B cell (primary cell): ENCODE results near the gene NEU2. TPM values are rescaled to one million over a fixed set of nuclear protein-coding genes. Genes with fewer than 3 reads are reported as not detected.

Experiments
- ATAC-seq: fragments of 200-7000 bp; cut with Tn5 transposase; one replicate; pipeline ENCODE4 v1.10.0; 2021; ENCODE audit warnings: low read depth, mild to moderate bottlenecking, moderate number of reproducible peaks, moderate library complexity
- CTCF ChIA-PET: fragments of 350-600 bp; sonication (Branson Sonifier 250); formaldehyde crosslinking; loops from one replicate; lab custom pipeline; 2021; ENCODE audit warnings: antibody characterized with exemption, inconsistent platforms; lab: Charles Lee
- POLR2A ChIA-PET: fragments of 350-600 bp; sonication (Branson Sonifier 250); formaldehyde crosslinking; loops from one replicate; lab custom pipeline; 2021; ENCODE audit warnings: antibody characterized with exemption; lab: Charles Lee
- DNase-seq: peaks from one replicate; pipeline ENCODE4 v3.0.0; 2013
- H2AFZ ChIP-seq: 2 replicates; pipeline ENCODE4 v1.6.1; 2012; ENCODE audit warnings: mild to moderate bottlenecking, low read depth, low read length; ENCODE audit not compliant: insufficient read depth, poor library complexity, severe bottlenecking
- H3K27ac ChIP-seq, 2 donors: 1 replicate in 1 of 2; 2 replicates in 1 of 2; pipeline ENCODE4 v1.5.1; 2012 to 2013; ENCODE audit warnings: low read length in 2 of 2, mild to moderate bottlenecking in 2 of 2, moderate library complexity in 1 of 2
- H3K27me3 ChIP-seq, 4 experiments: fragments of 200-600 bp in 1 of 4; sonication (generic) in 1 of 4; replicated peaks in 1 of 4; 1 replicate in 2 of 4; 2 replicates in 2 of 4; pipeline versions ENCODE4 v1.6.1 to v1.7.0; 2013 to 2016; ENCODE audit warnings: low read length in 3 of 4, mild to moderate bottlenecking in 2 of 4, mixed read lengths in 1 of 4, moderate library complexity in 1 of 4; ENCODE audit not compliant: insufficient read depth in 4 of 4, control insufficient read depth in 3 of 4; ENCODE audit errors: control extremely low read depth in 1 of 4
- H3K36me3 ChIP-seq, 2 experiments: replicated peaks in 1 of 2; 1 replicate in 1 of 2; 2 replicates in 1 of 2; pipeline versions ENCODE4 v1.6.1 to v1.7.1; 2013; ENCODE audit warnings: low read length in 1 of 2; ENCODE audit not compliant: insufficient read depth in 2 of 2, control insufficient read depth in 1 of 2; ENCODE audit errors: control extremely low read depth in 1 of 2, extremely low read depth in 1 of 2
- H3K4me1 ChIP-seq, 2 donors: fragments of 200-600 bp in 1 of 2; sonication (generic) in 1 of 2; 1 replicate in 1 of 2; 2 replicates in 1 of 2; pipeline versions ENCODE4 v1.5.1 to v1.6.1; 2013 to 2017; ENCODE audit warnings: low read length in 2 of 2; ENCODE audit not compliant: control insufficient read depth in 2 of 2, insufficient read depth in 2 of 2
- H3K4me2 ChIP-seq: replicated peaks from 2 replicates; pipeline ENCODE3; 2012; ENCODE audit warnings: mild to moderate bottlenecking, low read depth, low read length; ENCODE audit not compliant: poor library complexity, severe bottlenecking
- H3K4me3 ChIP-seq, 5 experiments: fragments of 200-600 bp in 1 of 5; sonication (generic) in 1 of 5; 1 replicate in 3 of 5; 2 replicates in 2 of 5; pipeline versions ENCODE4 v1.5.1 to v1.7.0; 2011 to 2016; ENCODE audit warnings: low read length in 4 of 5, mild to moderate bottlenecking in 4 of 5, low read depth in 2 of 5, control low read depth in 1 of 5, moderate library complexity in 1 of 5; ENCODE audit not compliant: insufficient read depth in 1 of 5; ENCODE audit errors: control extremely low read depth in 1 of 5, extremely low read depth in 1 of 5
- H3K79me2 ChIP-seq: fragments of 200-600 bp; sonication (generic); one replicate; pipeline ENCODE4 v1.6.0; 2016; ENCODE audit warnings: low read length; ENCODE audit not compliant: control insufficient read depth, insufficient read depth
- H3K9ac ChIP-seq: fragments of 200-600 bp; sonication (generic); 2 replicates; pipeline ENCODE4 v1.6.1; 2017; ENCODE audit warnings: mild to moderate bottlenecking, low read length, moderate library complexity
- H3K9me3 ChIP-seq, 3 donors: one replicate each; pipeline versions ENCODE4 v1.6.1 to v1.7.1; 2013; ENCODE audit warnings: low read length in 2 of 3; ENCODE audit not compliant: control insufficient read depth in 2 of 3, insufficient read depth in 1 of 3; ENCODE audit errors: control extremely low read depth in 1 of 3
- H4K20me1 ChIP-seq: 2 replicates; pipeline ENCODE4 v1.6.0; 2012; ENCODE audit warnings: mild to moderate bottlenecking, low read length; ENCODE audit not compliant: insufficient read depth, control insufficient read depth, poor library complexity, severe bottlenecking
- H3K27ac Mint-ChIP-seq: one replicate; pipeline ENCODE4 v1.8.0; 2021; ENCODE audit warnings: mixed read lengths
- H3K27me3 Mint-ChIP-seq: one replicate; pipeline ENCODE4 v1.8.0; 2021; ENCODE audit warnings: mixed read lengths
- H3K4me1 Mint-ChIP-seq: one replicate; pipeline ENCODE4 v1.8.0; 2021; ENCODE audit warnings: mixed read lengths
- H3K4me3 Mint-ChIP-seq: one replicate; pipeline ENCODE4 v1.8.0; 2021; ENCODE audit warnings: mixed read lengths
- H3K9me3 Mint-ChIP-seq: one replicate; pipeline ENCODE4 v1.8.0; 2022; ENCODE audit warnings: mixed read lengths; ENCODE audit not compliant: insufficient read depth
- EZH2 ChIP-seq: IDR thresholded peaks from 2 replicates; pipeline ENCODE4 v1.6.1; 2012; ENCODE audit warnings: borderline replicate concordance, low read depth, mild to moderate bottlenecking, moderate library complexity, low read length; ENCODE audit not compliant: insufficient read depth, poor library complexity, severe bottlenecking
- WGBS: methylation state at CpG from one replicate; pipeline ENCODE4 v1.1.5; 2013; ENCODE audit warnings: missing lambda C conversion rate; ENCODE audit not compliant: insufficient coverage; 5-methylcytosine and 5-hydroxymethylcytosine counted together
- intact Hi-C: fragments of 100-400 bp; cut with micrococcal nuclease; formaldehyde crosslinking; loops from one replicate; pipeline ENCODE4 v1.10.0; 2022
- polyA plus RNA-seq: library from polyadenylated mRNA; depleted of rRNA; stranded (reverse); fragments of >200 nt; gene quantifications from 2 replicates; pipeline ENCODE4 v1.2.3, GENCODE V29; 2012
- total RNA-seq, 2 donors: library from RNA; stranded (reverse); fragments of 120-200 nt in 1 of 2; gene quantifications; 1 replicate in 1 of 2; 2 replicates in 1 of 2; pipeline versions ENCODE4 v1.2.3 to v1.2.4, GENCODE V29; 2013 to 2022
- TF ChIP-seq, protein P1 (sequence below): fragments of 200-600 bp; IDR thresholded peaks from one replicate; pipeline ENCODE4 v1.8.0; 2022; ENCODE audit warnings: antibody characterized with exemption, mild to moderate bottlenecking

NEU2 gene
- total and polyA plus RNA-seq, 2 donors (not counting 1 experiment from before 2014, with no cell fraction given), result not detected

DNA sequence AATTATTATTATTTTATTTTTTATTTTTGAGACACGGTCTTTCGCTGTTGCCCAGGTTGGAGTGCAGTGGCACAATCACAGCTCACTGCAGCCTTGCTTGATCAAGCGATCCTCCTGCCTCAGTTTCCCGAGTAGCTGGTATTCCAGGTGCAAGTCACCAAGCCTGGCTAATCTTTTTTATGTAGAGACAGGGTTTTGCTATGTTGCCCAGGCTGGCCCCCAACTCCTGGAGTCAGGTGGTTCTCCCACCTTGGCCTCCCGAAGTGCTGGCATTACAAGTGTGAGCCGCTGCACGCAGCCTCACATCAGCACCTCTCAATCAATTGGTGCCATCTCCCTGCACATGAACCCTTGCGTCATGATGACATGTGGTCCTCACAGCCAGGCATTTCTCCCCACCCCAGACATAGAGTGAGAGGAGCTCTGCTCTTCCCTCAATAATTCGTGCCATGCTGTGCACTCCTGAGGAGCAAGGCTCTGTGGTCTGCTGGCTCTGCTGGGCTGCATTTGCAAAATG, 33.5 kb downstream of the NEU2 start:
- no peak for ATAC-seq
- CTCF ChIA-PET, result interaction anchor here (1.8 to 4.7 kb wide), 3 partner anchors 10 to 34 kb away, joined by 9 to 20 read pairs (median 12); no protein-coding TSS in a partner anchor

More for the DNA sequence above, 33.5 kb downstream of the NEU2 start:
- H4K20me1 ChIP-seq, result peaks cover 80% of the 10 kb centered on the region
- no peak overlapping the region for H3K4me3 ChIP-seq
- H3K27me3 Mint-ChIP-seq, result no peaks in the 10 kb centered on the region
- 97% methylated on average over 8 of the region's 9 CpGs for WGBS
- no peak overlapping the region for H3K4me2 ChIP-seq
- H2AFZ ChIP-seq, result no peak overlapping the region
- no peaks in the 10 kb centered on the region for H3K9me3 ChIP-seq
- peak overlapping the region; percentile 67 for H3K27ac Mint-ChIP-seq
- H3K4me3 Mint-ChIP-seq, result peak overlapping the region; percentile 26
- peak overlapping the region in 1 of 2 donors; percentile 0 for H3K27ac ChIP-seq
- DNase-seq, result no peak
- H3K4me1 Mint-ChIP-seq, result peaks cover 77% of the 10 kb centered on the region
- POLR2A ChIA-PET, result interaction anchor here (0.8 to 2.7 kb wide), 2 partner anchors 10 to 15 kb away, joined by 4 to 20 read pairs; no protein-coding TSS in a partner anchor
- H3K36me3 ChIP-seq, result peaks cover 4 to 56% of the 10 kb centered on the region in 2 experiments
- TF ChIP-seq, protein P1, sequence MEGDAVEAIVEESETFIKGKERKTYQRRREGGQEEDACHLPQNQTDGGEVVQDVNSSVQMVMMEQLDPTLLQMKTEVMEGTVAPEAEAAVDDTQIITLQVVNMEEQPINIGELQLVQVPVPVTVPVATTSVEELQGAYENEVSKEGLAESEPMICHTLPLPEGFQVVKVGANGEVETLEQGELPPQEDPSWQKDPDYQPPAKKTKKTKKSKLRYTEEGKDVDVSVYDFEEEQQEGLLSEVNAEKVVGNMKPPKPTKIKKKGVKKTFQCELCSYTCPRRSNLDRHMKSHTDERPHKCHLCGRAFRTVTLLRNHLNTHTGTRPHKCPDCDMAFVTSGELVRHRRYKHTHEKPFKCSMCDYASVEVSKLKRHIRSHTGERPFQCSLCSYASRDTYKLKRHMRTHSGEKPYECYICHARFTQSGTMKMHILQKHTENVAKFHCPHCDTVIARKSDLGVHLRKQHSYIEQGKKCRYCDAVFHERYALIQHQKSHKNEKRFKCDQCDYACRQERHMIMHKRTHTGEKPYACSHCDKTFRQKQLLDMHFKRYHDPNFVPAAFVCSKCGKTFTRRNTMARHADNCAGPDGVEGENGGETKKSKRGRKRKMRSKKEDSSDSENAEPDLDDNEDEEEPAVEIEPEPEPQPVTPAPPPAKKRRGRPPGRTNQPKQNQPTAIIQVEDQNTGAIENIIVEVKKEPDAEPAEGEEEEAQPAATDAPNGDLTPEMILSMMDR, result no peak
- TF ChIP-seq EZH2, result no peak
- intact Hi-C loops, result no loop called here
- H3K9me3 Mint-ChIP-seq, result no peaks in the 10 kb centered on the region
- H3K4me1 ChIP-seq, result peaks cover 69 to 89% of the 10 kb centered on the region in 2 donors
- H3K27me3 ChIP-seq, result no peaks in the 10 kb centered on the region
- H3K9ac ChIP-seq, result no peak overlapping the region
- peaks cover 97% of the 10 kb centered on the region for H3K79me2 ChIP-seq
